ENCODE data around the gene ZBTB20.

- TF ChIP-seq POLR2A (IDR thresholded peaks at IDR 0.05; ENCODE audit: low read depth, low read length), result no peak
- no peak for TF ChIP-seq CTCF (conservative IDR thresholded peaks at IDR 0.05; ENCODE audit: low read depth, low read length)
- no peak for TF ChIP-seq RFX5 (IDR thresholded peaks at IDR 0.05; ENCODE audit: low read depth, low read length)
- TF ChIP-seq MAZ (IDR thresholded peaks at IDR 0.05; ENCODE audit: borderline replicate concordance, low read depth, low read length), result no peak
Measured at GRCh38 chr3:115162759-115163158, 15.7 kb upstream of the ZBTB20 start.

All from IMR-90 (cell line).